ENCODE results near the gene TMEM150C.
A peak's percentile ranks its signal among the peaks of the same experiment; 100 is the strongest.
"Not testable (repeated sequence)": the region's sequence is repeated elsewhere in the genome, so short reads cannot be mapped to it uniquely, and the experiment has no call there.

TMEM150C gene

DNA sequence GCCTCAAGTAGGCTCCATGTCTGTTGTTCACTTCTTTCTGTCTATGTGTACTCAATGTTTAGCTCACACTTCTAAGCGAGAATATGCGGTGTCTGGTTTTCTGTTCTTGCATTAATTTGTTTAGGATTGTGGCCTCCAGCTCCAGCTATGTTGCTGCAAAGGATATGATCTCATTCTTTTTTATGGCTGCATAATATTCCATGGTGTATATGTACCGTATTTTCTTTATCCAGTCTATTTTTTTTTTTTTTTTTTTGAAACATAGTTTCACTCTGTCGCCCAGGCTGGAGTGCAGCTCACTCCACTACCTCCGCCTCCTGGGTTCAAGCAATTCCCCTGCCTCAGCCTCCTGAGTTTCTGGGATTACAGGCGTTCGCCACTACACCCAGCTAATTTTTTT, 5.7 kb upstream of the TMEM150C start:
- no peak for DNase-seq

DNA sequence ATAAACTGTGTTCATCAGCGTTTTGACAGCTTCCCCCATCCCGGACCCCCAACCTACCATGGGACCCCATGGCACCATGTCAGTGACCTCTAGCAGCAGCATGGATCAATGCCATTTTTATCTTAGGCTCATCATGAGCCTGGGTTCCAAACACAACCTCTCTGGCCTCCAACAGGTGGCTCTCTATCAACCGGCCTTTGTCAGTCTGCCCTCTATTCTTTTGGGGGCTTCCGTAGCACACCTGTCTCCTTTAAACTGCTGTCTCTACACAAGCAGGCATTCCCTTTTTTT, 721 bp upstream of the TMEM150C start:
- peak; percentile 21 for DNase-seq

DNA sequence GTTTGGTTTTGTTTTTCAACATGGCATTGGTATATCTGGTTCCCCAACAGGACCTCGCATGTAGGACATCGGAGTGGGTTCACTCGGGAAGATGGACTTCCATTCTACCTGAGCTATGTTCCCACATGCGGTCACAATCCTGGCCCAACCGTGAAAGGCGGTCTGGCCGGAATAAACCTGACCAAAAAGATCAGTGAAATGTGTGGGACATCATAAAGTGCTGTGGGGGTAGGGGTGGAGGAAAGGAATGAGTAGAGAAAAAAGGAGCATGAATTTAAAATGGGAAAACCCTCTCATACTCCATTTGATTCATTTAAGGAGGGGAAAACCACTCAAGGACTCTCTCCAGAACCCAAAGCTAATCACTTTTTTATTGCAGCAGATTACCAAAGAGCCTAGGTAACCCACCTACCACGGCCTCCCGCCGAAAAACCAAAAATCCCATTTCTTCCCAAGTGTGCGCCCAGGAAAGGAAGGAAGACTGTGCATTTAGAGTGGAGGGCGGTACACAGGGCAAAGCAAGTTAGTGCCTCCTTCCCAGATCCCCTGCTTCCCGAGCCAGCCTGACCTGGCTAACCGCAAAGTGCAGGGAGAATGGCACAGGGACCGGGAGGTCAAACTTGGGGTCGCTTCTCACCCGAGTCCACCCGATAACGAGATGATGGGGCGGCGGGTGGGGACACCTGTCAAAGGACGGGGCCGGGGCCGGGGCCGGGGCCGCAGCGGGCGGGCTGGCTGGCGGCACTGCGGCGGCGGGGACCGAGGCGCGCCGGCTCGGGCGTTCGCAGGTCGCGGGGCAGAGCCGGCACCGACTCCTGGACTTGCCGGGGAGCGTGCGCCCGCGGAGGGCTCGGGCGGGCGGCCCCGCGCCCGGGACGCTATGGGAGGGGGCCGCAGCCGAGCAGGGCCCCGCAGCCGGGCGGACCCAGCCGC, 669 bp downstream of the TMEM150C start:
- DNase-seq: no peak

DNA sequence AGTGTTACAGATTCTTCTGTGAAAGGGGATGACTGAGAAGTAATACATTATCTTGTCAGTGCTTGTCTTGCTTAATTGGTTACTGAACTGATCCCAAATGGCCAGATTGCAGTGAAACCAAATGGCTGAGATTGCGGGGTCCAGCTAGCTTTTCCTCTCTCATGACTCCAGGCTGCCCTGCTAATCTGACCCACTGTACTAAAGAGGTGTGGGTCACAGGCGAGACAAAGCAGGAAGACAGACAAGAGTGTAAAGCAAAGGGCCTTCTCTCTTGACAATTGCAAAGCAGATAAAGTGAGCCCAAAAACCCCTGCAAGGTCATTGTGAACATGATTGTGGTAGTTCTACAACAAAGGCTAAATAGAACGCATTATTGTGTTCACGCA, 2.1 kb downstream of the TMEM150C start:
- no peak for DNase-seq

DNA sequence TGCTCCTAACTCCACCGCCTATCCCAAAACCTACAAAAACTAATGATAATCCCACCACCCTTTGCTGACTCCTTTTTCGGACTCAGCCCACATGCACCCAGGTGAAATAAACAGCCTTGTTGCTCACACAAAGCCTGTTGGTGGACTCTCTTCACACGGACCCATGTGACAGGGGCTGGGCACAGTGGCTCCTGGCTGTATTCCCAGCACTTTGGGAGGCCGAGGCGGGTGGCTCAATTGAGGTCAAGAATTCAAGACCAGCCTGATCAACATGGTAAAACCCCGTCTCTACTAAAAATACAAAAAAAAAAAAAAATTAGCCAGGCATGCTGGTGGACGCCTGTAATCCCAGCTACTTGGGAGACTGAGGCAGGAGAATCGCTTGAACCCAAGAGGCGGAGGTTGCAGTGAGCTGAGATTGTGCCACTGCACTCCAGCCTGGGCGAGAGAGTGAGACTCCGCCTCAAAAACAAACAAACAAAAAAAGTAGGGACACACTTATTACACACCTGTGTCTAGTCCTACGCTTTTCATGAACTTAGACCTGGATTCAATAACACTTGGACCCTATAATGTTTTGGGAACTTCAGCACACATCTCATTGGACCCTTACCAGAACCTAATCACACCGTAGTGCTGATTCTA, 2.6 kb downstream of the TMEM150C start:
- not testable (repeated sequence) for DNase-seq

DNA sequence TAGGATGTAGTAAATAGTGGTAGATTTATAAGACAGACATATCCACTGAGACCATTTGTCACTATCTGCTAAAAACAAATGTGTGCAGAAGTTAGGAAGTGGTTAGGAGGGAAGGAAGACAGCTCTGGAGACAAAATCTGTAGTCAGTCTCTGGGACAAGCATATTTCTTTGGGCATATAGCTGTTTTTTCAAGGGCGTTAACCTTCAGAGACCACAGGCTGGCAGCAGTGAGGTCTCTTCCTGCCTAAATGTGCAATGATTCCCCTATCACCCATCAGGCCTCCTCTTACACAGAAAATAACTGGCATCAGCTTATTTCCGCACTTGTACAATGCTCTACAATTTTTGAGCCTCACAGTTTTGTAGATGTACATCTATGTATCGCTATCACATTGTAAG, 6.5 kb downstream of the TMEM150C start:
- DNase-seq: no peak

DNA sequence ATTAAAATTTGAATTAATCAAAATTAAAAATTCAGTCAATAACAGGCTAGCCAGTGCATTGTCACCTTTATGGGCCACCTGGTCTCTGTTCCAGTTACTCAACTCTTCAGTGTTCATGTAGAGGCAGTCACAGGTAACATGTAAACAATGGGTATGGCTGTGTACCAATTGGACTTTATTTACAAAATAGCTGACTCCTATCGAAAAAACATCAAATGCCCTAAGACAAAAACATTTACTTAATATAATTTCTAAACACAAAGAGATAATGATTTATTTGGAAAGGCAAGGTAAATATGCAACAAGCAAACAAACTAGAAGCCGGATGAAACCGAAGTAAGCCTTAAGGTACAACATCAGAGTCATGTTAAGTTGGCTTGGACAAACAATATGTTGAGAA, 8.8 kb downstream of the TMEM150C start:
- no peak for DNase-seq

DNA sequence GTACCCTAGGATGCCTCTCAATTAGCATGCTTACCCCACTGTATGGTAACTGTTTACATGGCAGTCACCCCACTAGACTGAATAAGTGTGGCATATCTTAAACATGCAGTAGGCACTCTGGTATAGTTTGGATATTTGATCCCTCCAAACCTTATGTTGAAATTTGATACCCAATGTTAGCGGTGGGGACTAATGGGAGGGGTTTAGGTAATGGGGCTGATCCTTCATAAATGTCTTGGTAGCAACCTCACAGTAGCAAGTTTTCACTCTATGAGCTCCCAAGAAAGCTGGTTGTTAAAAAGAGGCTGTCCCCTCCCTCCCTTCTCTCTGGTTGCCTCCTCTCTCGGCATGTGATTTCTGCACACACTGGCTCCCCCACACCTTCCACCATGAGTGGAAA, 10.1 kb downstream of the TMEM150C start:
- DNase-seq: no peak

DNA sequence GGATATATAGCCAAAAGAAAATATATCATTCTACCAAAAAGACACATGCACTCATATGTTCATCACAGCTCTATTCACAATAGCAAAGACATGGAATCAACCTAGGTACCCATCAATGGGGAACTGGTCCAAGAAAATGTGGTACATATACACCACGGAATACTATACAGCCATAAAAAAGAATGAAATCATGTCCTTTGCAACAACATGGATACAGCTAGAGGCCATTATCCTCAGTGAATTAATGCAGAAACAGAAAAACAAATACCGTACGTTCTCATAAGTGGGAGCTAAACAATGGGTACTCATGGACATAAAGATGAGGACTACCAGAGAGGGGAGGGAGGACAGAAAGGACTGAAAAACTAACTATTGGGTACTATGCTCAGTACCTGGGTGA, 13.9 kb downstream of the TMEM150C start:
- not testable (repeated sequence) for DNase-seq

DNA sequence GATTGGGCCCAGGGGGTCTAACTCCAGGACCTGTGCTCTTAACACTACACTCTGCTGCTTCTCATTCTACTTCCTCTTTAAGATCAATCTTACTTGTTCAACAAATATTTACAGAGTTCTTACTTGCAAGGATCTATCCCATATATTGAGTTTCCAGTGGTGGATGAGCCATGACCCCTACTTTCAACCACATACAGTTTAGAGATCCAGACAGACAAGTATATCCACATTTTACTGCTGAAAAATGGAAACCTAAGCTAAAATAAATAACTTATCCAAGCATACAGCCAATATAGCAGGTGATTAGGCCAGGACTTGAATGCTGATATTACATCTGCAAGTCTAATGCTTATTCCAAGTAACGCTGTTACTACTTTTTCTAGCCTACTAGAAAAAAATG, 18.7 kb downstream of the TMEM150C start:
- no peak for DNase-seq

DNA sequence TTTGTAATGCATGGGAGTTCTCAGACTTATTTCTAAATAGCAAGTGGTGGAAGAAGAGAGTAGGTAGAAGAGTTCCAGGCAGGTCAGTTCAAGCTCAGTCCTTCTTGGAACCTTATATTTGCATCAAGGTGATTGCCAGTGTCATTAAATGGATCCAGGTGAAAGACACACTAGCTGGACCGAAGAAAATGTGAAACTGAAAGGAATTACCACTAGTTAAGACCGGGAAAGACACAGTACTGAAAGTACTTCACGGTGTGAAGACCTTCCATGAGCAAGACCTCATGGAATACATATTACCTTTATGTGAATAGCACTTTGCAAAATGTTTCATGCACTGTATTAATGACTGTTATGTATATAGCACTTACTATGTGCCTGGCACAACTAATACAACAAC, 19.1 kb downstream of the TMEM150C start:
- DNase-seq: no peak

DNA sequence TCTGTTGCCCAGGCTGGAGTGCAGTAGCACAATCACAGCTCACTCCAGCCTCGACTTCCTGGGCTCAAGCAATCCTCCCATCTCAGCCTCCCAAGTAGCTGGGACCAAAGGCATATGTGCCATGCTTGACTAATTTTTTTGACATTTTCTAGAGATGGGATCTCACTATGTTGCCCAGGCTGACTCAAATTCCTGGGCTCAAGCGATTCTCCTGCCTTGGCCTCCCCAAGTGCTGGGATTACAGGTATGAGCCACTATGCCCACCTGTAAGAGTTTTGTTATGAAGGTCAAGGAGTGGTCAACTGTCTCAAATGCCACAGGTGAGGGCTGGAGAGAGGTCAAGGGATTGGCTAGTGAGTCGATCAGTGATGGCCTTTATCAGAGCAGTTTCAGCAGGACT, 32.5 kb downstream of the TMEM150C start:
- no peak for DNase-seq

DNA sequence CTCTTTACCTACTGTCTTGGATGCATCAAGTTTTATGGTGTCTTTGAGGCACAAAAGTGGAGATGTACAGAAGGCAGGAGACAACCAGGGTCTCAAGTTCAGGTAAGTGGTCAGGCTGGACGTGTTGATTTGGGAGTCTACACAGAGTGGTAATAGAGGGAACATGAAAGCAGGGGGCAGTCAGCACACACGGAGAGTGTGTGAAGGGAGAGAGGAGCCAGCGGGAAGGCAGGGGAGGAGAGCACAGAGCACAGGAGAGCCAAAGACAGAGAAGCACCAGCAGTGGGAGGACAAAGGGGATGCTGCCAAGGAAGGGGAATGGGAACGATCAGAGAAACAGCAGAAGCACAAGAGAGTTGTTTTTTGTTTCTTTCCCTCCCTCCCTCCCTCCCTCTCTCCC, 32.9 kb downstream of the TMEM150C start:
- no peak for DNase-seq

DNA sequence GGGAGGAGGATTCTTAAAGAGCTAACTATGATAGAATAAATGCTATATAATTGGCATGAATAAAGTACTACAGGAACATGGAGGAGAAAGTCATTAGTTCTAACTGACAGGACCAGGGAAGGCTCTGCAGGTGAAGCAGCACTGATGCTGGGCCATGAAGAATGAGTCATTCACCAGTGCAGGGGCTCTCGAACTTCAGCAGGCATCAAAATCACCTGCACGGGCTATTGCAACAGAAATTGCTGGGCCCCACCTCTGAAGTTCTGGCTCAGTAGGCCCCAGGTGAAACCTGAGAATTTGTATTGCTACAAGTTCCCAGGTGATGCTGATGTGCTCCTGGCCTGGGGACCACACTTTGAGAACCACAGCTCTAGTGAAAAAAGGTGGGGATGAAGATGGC, 33.7 kb downstream of the TMEM150C start:
- no peak for DNase-seq

DNA sequence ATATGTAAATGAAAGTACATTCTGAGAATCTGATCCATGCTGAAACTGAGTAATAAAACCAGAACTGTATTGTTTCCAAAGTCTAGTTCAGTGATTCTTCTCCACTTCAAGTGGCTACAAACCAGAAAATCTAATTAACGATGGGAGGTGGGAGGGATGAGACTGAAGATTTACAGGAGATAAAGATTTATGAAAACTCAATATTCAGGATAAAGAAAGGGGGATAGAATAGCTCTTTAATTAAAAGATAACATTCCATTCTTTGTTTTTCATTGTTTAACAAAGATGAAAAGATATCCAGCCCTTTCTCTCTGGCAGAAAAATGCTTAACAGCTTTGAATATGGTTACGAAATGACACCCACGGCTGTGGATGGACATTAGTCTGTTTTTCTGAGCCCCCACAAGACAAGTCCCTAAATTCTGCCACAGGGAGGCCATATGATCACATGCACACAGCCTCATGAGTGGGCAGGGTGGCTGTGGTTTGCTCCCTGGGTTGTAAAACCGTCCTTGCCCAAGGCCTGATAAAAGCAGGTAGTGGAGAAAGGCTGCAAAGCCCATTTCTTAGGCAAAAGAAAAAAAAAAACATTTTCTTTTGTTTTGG, 36.4 kb downstream of the TMEM150C start:
- no peak for DNase-seq

DNA sequence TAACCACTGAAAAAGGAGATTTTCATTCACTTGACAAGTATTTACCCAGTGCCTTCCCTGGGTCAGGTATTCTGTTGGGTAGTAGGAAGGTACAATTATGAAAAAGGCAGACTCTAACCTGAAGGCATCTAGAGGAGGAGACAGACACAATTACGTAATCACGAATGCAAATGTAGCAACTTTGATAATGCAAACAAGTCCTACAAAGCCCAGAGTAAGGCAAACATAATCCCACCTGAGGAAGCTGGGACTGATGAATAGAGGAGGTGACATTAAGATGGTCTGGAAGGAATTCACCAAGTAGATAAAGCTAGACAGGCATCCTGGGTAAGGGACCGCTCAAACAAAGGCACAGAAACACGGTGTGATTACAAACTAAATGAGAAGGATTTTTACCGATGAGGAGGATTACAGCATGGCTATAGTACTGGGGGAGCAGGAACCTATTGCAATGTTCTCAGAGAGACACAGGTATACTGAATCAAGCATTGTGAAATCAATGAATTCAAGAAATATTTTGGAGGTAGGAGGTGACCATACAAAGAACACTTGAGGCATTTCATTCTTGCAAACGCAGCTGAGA, 37.1 kb downstream of the TMEM150C start:
- DNase-seq: no peak

DNA sequence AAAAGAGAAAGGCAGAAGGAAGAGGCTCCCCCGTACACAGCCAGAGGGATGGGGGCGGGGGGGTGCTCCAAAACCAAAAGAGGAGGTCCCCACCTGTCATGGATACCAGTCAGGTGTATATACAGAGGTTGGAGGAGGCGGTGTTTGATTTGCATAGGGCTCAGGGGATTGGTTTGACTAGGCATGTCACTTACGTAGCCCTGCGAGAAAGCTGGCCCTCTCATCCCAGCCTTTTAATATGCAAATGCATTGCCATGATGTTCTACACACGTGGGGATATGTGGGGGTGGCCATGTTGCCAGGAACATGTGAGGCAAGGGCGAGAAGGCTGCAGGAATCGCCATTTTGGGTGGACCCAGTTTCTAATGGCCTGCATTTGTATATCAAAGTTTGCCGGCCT, 38.6 kb downstream of the TMEM150C start:
- DNase-seq: no peak

DNA sequence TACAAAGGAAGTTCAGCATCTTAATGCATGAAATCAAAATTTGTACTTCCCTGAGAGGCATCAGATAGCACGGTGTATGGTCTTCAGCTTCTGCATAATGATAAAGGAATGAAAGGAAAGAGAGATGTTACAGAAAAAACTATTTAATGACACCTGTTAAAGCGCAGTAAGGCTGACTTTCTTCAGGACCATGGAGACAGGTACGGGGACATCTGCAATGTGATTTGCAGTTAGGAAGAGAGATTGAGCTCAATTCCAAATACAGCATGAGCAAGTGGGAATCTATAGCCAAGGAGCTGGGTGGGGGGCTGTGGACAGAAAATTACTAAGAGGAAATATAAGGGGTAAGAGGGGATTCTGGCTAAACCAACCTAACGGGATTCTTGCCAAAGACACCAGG, 39.3 kb downstream of the TMEM150C start:
- DNase-seq: no peak

DNA sequence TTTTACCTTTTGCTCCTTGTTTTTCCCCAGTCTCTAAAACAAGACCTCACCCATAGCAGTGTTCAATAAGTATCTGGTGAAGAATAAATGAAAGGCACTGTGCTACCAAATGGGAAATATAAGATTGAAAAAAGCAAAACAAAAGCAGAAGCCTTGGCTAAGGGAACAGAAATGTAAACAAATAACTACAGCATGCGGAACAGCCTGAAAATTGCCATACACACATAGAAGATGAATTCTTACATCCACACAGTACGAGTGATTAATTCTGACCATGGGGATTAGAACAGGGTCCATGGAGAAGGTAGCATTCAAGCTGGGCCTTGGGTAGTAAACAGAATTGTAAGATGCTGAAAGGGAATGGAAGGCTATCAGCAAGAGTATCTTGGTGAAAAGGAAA, 40.5 kb downstream of the TMEM150C start:
- no peak for DNase-seq

DNA sequence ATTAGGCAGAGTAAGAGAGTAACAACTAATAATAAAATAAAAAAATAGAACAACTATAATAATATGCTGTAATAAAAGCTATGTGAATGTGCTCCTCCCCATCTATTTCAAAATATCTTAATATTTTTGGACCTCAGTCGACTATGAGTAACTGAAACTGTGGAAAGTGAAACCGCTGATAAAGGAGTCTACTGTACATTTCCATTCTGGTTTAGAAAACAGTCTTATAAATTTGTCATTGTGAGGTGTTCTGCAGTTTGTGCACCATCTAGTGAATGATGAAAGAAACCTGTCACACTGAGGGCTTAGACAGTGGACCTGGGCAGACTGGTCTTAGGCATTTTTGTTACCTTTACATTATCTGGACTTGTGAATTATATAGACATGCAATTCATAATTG, 42.0 kb downstream of the TMEM150C start:
- no peak for DNase-seq

DNA sequence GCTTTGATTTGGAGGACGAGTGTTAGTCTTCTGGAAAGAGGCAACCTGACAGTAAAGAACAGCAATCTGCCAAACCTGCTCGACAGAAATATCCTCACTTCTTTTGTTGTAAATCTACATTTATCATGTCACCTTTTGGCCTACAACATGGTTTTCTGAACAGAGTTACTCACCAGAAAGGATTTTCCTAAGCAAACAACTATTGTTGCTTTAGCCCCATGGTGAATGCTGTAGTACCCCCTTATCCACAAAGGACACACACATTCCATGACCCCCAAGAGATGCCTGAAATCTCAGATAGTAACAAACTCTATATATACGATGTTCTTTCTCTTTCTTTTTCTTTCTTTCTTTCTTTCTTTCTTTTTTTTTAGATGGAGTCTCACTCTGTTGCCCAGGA, 42.7 kb downstream of the TMEM150C start:
- no peak for DNase-seq

DNA sequence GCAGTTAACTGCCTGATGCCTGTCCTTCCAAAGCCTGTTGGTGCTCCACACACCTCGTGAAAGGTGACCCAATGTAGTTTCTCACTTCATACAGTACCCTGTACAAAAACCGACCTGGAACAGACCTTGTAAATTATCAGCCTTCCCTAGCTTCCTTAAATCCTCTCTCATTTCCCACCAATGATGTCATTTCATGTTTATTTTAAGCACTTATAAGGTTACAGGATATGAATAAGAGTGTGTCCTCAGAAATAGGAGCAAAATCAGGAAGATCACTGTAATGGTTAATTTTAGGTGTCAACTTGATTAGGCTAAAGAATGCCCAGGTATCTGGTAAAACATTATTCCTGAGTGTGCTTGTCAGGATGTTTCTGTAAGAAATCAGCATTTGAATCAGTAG, 44.7 kb downstream of the TMEM150C start:
- DNase-seq: no peak

DNA sequence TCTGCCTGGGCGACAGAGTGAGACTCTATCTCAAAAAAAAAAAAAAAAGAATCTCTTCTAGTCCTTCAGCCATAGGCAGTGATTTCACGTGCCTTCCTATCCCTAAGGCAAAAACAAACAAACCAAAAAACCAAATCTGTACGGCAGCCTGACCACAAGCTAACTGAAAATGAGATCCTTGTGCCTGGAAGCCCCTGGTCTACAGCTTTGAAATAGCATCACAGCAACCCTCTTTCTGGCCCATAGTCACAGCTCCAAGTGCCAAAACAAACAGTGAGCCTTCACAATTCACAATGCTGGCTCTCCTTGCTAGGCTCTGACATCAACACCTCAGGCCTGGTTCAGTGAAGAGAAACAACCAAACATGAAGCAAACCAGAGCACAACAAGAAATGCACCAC, 46.1 kb downstream of the TMEM150C start:
- DNase-seq: no peak

DNA sequence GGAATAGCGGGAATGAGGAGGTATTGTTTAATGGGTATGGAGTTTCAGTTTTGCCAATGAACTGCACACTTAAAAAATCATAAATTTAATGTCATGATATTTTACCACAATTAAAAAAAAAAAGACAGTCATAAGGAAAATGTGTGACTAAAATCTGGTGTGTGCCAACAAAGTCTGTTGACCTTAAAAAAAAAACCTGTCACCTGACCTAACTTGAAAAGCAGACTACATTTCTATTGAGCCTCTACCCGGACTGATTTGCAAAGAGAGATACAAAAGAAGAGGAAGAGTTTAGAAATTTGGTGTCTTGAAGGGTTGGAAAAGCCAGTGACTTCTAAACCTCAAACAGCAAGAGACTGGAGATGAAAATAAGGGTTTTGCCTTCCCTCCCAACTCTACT, 48.4 kb downstream of the TMEM150C start:
- DNase-seq: no peak
